HG02763 (cell line): Measurements from ENCODE around the gene INHBC.
"Not testable (repeated sequence)": the region's sequence is repeated elsewhere in the genome, so short reads cannot be mapped to it uniquely, and the experiment has no call there.

Experiments used
- ATAC-seq: cut with Tn5 transposase; IDR thresholded peaks from one replicate; pipeline ENCODE4 v1.9.1; 2021; ENCODE audit warnings: mild to moderate bottlenecking, moderate library complexity; ENCODE audit not compliant: unreplicated experiment

Gene INHBC

GRCh38 chr12:57479376-57480115, 45.0 kb downstream of the INHBC start, which contains the start of gene ARHGAP9:
Gene ARHGAP9 (minus strand): TSS chr12:57479866. CDS start chr12:57479406, 460 bp downstream.
- no peak for ATAC-seq

GRCh38 chr12:57481671-57482070, 47.1 kb downstream of the INHBC start:
- ATAC-seq = no peak

GRCh38 chr12:57483466-57483865, 48.9 kb downstream of the INHBC start:
- ATAC-seq = no peak

DNA sequence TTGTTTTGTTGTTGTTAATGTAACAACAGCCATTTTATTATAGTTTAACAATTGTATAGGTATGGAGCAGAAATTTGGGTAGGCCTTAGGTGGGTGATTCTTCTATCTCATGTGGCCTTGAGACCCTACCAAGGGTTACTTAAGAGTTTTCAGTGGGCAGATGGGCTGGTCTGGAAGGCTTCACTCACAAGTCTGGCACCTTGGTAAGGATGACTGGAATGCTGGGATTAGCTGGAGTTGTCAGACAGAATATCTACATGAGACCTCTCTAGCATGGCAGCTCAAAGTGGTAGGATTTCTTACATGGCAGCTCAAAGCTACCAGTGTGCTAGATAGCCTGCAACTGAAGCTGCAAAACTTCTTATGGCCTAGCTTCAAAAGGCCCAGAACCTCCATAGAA, 51.1 kb downstream of the INHBC start:
- no peak for ATAC-seq

DNA sequence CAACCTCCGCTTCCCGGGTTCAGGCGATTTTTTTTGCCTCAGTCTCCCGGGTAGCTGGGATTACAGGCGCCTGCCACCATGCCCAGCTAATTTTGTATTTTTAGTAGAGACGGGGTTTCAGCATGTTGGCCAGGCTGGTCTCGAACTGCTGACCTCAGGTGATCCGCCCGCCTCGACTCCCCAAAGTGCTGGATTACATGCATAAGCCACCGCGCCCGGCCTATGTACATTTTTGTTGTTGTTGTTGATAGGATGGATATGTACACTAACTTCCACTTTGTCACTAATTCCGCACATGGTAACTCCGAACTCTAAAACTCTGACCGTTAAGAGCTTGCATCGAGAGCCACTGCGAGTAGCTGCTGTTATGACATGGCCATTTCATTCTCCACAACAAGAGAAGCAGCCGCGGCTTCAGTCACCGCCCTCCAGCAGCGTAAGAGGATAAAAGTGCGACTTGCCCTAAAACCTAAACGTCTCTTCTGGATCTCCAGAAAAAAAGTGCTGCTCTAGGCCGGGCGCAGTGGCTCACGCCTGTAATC, 52.5 kb downstream of the INHBC start:
- no peak for ATAC-seq

- peak; percentile 98 for ATAC-seq
Measured at GRCh38 chr12:57487597-57488401, 53.2 kb downstream of the INHBC start, which contains the start of gene MARS1. Gene MARS1 (plus strand): TSS chr12:57488068. CDS start chr12:57488091, 23 bp downstream.

DNA sequence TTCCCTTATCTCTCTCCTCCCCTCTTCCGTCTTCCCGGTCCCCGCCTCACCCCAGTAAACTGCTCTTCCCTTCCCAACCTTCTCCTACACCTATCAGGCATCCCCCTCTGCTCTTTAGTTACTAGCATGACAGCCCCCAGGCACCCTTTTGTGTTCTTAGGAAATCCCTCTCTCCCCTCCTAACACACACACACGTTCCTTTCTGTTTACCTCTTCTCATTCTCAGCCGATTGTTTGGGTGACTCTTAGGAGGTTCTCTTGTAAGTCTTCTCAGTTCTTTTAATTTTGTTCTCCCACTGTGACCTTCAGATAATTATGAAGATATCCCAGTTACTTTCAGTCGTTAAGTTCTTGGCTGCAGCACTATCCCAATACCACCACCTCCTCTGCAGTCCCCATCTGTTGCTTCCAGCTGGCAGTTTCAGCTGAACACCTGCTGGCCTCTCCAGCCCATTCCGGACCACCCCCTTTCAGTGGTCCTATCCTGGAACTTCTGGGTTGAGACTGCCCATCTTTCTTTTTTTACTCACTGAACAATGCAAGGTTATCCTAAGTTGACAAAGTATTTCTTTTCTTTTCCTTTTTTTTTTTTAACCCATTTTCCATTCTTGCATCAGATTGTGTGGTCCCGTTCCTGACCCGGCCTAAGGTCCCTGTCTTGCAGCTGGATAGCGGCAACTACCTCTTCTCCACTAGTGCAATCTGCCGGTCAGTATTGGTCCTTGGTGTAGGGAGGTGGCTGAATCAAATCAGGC, 54.0 kb downstream of the INHBC start:
- ATAC-seq = no peak

- no peak for ATAC-seq
Measured at GRCh38 chr12:57489157-57489641, 54.6 kb downstream of the INHBC start.

GRCh38 chr12:57490126-57490525, 55.5 kb downstream of the INHBC start:
- no peak for ATAC-seq

DNA sequence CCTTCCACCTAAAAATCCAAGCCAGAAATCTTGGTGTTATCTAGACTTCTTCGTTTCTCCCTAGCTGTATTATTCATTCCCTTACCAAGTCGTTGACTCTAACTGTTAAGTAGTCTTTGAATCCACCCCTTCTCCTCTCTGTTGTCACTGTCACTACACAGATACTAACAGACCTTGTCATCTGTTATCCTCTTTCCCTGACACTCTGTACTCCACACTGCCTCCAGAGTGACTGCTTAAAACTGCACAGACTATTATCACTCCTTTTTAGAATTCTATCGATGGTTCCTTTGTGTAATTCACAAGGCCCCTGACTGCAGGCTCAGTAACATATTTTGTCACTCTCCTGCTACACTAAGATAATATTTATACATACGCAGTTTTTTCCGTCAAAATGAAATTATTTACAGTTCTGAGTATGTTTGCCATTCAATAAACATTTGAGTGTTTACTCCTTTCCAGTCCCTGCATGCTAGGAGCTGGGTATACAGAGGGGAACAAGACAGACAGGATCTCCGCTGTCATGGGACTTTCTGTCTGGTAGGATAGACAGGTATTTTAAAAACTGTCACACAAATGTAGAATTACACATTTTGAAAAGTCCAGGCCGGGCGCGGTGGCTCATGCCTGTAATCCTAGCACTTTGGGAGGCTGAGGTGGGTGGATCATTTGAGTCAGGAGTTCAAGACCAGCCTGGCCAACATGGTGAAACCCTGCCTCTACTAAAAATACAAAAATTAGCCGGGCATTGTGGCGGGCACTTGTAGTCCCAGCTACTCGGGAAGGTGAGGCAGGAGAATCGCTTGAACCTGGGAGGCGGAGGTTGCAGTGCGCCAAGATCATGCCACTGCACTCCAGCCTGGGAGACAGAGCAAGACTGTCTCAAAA, 57.1 kb downstream of the INHBC start:
- ATAC-seq = no peak

DNA sequence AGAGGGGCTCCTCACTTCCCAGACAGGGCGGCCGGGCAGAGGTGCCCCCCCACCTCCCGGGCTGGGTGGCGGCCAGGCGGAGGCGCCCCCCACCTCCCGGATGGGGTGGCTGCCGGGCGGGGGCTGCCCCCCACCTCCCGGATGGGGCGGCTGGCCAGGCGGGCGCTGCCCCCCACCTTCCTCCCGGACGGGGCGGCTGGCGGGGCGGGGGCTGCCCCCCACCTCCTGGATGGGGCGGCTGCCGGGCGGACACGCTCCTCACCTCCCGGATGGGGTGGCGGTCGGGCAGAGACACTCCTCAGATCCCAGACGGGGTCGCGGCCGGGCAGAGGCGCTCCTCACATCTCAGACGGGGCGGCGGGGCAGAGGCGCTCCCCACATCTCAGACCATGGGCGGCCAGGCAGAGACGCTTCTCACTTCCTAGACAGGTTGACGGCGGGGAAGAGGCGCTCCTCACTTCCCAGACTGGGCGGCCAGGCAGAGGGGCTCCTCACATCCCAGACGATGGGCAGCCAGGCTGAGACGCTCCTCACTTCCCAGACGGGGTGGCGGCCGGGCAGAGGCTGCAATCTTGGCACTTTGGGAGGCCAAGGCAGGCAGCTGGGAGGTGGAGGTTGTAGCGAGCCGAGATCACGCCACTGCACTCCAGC, 60.6 kb downstream of the INHBC start:
- not testable (repeated sequence) for ATAC-seq

- no peak for ATAC-seq
Measured at GRCh38 chr12:57496822-57497221, 62.2 kb downstream of the INHBC start.

DNA sequence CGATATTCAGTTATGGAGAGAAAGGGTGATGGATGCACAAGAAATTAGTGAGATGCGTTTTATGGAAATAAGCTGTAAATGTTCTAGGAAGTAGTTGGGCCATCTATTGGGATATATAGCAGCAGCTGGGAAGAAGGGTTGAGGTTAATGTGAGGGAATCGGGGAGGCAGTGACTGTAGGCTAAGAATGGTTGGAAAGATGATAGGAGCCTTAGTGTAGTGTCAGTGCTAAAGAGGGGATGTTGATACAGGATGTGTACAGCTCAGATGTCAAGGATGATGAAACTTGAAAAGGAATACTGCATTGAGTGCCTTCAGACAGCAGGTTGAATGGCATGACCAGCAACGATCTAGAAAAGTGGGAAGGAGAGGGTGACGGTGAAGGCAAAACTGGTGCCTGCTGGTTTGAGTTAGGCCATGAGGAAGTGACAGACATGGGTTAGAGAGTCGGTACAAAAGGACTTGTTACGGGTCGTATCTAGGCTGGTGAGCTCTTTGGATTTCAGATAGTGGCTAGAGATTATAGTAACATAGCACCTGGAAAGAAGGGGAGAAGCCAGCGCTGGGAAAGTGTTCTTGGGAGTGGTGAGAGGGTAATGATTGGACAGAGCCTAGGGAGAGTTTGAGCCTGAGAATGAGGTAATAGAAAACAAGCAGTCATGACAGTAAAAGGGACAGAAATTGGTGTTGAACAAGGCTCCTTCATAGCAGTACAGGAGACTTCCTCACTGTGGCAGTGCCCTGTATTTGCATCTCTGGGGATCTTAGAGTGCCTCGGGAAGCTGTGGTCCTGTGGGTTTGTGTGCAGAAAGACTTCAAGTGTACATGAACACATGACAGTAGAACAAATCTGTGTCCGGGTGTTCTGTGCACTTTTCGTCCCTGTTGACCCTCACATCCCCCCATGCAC, 62.9 kb downstream of the INHBC start:
- no peak for ATAC-seq

DNA sequence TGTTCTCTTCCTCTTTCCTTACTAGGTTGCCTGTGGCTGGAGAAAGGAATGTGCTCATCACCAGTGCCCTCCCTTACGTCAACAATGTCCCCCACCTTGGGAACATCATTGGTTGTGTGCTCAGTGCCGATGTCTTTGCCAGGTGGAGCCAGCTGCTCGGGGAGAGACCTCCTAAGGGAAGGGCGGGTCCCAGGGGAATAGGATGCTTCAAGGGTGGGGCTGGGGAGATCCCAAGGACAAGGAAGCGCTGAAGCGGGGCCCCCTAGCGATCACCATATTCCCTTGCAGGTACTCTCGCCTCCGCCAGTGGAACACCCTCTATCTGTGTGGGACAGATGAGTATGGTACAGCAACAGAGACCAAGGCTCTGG, 63.5 kb downstream of the INHBC start:
- no peak for ATAC-seq

- no peak for ATAC-seq
Measured at GRCh38 chr12:57498571-57498970, 64.0 kb downstream of the INHBC start.

DNA sequence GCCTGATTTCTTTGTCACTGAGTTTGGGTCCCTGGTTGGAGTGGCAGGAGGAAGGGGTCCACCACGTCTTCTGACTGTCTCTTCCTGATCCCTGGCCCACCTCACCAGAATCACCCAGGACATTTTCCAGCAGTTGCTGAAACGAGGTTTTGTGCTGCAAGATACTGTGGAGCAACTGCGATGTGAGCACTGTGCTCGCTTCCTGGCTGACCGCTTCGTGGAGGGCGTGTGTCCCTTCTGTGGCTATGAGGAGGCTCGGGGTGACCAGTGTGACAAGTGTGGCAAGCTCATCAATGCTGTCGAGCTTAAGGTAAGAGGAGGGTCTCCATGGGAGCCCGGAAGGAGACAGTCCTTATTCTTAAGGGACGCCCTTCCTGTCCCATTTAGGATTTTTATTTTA, 65.6 kb downstream of the INHBC start:
- no peak for ATAC-seq
